CD4-positive, alpha-beta T cell (primary cell): ENCODE measurements around the gene HBG2. TPM values are rescaled to one million over a fixed set of nuclear protein-coding genes. Genes with fewer than 3 reads are reported as not detected.

ENCODE experiments used
- ATAC-seq: fragments of 200-7000 bp; cut with Tn5 transposase; one replicate; pipeline ENCODE4 v1.10.0; 2022; ENCODE audit warnings: mild to moderate bottlenecking; ENCODE audit not compliant: poor library complexity
- CTCF ChIA-PET: fragments of 350-600 bp; sonication (Branson Sonifier 250); formaldehyde crosslinking; loops from one replicate; lab custom pipeline; 2021; ENCODE audit warnings: antibody characterized with exemption, inconsistent platforms; lab: Charles Lee
- POLR2A ChIA-PET: fragments of 350-600 bp; sonication (Branson Sonifier 250); formaldehyde crosslinking; loops from one replicate; lab custom pipeline; 2021; ENCODE audit warnings: antibody characterized with exemption, inconsistent platforms; lab: Charles Lee
- DNase-seq, 14 experiments: peaks; one replicate each; pipeline ENCODE4 v3.0.0-alpha.2; 2013 to 2020; ENCODE audit warnings: mixed read lengths in 2 of 14
- H3K27ac ChIP-seq, 2 donors: one replicate each; pipeline versions ENCODE4 v1.5.1 to v1.7.0; 2013; ENCODE audit warnings: low read length in 2 of 2, low read depth in 1 of 2, mild to moderate bottlenecking in 1 of 2
- H3K27me3 ChIP-seq, 2 experiments: 1 replicate in 1 of 2; 2 replicates in 1 of 2; pipeline versions ENCODE4 v1.6.1 to v1.7.0; 2013; ENCODE audit warnings: low read length in 2 of 2, control low read depth in 1 of 2, mild to moderate bottlenecking in 1 of 2, moderate library complexity in 1 of 2; ENCODE audit not compliant: insufficient read depth in 2 of 2, control insufficient read depth in 1 of 2
- H3K36me3 ChIP-seq: one replicate; pipeline ENCODE4 v1.6.1; 2013; ENCODE audit warnings: low read length, control low read depth; ENCODE audit not compliant: insufficient read depth
- H3K4me1 ChIP-seq: one replicate; pipeline ENCODE4 v1.6.1; 2013; ENCODE audit warnings: low read length, control low read depth; ENCODE audit not compliant: insufficient read depth
- H3K4me3 ChIP-seq: one replicate; pipeline ENCODE4 v1.5.1; 2013; ENCODE audit warnings: mild to moderate bottlenecking, low read length, moderate library complexity
- H3K9me3 ChIP-seq, 2 experiments: 1 replicate in 1 of 2; 2 replicates in 1 of 2; pipeline versions ENCODE4 v1.6.1 to v1.7.0; 2013; ENCODE audit warnings: low read length in 2 of 2, mild to moderate bottlenecking in 2 of 2, control low read depth in 1 of 2, moderate library complexity in 1 of 2; ENCODE audit not compliant: control insufficient read depth in 1 of 2, insufficient read depth in 1 of 2
- H3K27ac Mint-ChIP-seq: one replicate; pipeline ENCODE4 v1.8.0; 2020; ENCODE audit warnings: mixed read lengths
- H3K27me3 Mint-ChIP-seq: one replicate; pipeline ENCODE4 v1.8.0; 2021; ENCODE audit warnings: mixed read lengths
- H3K36me3 Mint-ChIP-seq: one replicate; pipeline ENCODE4 v1.8.0; 2021; ENCODE audit warnings: low read depth, mixed read lengths
- H3K4me1 Mint-ChIP-seq: one replicate; pipeline ENCODE4 v1.8.0; 2021; ENCODE audit warnings: low read depth, mixed read lengths
- H3K4me3 Mint-ChIP-seq: one replicate; pipeline ENCODE4 v1.8.0; 2020; ENCODE audit warnings: mild to moderate bottlenecking, mixed read lengths
- H3K9me3 Mint-ChIP-seq: one replicate; pipeline ENCODE4 v1.8.0; 2020; ENCODE audit warnings: mixed read lengths
- intact Hi-C, 2 experiments: fragments of 100-400 bp; cut with DNase I in 1 of 2; cut with micrococcal nuclease in 1 of 2; formaldehyde crosslinking; loops; one replicate each; pipeline versions ENCODE4 v1.15.1 to v1.9.0; 2023 to 2025; cut with DNase I, micrococcal nuclease
- total RNA-seq, 174 experiments: library from RNA in 2 of 174; stranded (reverse) in 2 of 174; gene quantifications; one replicate each; pipeline ENCODE4 v1.2.3 and lab custom pipeline; 2021 to 2026
- TF ChIP-seq, protein P1 (sequence below): fragments of 200-600 bp; IDR thresholded peaks from one replicate; pipeline ENCODE4 v1.8.0; 2022; ENCODE audit warnings: antibody characterized with exemption, mild to moderate bottlenecking

The HBG2 gene
- total RNA-seq, 2 experiments from 2014 or later = not detected

DNA sequence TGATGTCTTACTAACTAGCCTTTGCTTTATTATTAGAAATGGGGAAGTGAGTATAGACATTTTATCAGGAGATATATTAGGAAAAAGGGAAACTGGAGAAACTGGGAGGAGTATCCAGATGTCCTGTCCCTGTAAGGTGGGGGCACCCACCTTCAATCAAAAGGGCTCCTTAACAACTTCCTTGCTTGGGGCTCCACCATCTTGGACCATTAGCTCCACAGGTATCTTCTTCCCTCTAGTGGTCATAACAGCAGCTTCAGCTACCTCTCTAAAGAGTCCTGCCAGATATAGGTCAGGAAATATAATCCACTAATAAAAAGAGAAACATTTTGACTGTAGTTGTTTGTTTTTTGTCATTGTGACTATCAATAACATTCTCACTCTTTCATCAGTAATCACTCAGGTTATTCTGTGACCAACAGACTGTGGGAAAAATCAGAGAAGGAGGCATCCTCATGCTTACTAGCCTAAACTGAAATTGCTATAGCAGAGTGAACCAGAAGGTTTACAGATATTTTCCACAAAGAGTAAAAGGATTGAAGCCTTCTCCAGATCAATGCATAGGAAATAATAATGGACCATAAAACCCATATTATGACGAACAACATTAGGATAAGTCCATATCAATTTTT is 36.7 kb upstream of the HBG2 start:
- intact Hi-C loops = no loop called here
- Mint-ChIP-seq H3K36me3 (no peaks in the 10 kb centered on the region), H3K4me1 (no peaks in the 10 kb centered on the region), H3K4me3 (no peak overlapping the region), H3K27me3 (no peaks in the 10 kb centered on the region), H3K9me3 (no peaks in the 10 kb centered on the region), H3K27ac (no peak overlapping the region)
- Histone ChIP-seq H3K27ac (no peak overlapping the region), H3K36me3 (no peaks in the 10 kb centered on the region), H3K9me3 (peaks cover 0 to 7% of the 10 kb centered on the region in 2 experiments), H3K4me3 (no peak overlapping the region), H3K4me1 (no peaks in the 10 kb centered on the region), H3K27me3 (no peaks in the 10 kb centered on the region)
- TF ChIP-seq, protein P1, sequence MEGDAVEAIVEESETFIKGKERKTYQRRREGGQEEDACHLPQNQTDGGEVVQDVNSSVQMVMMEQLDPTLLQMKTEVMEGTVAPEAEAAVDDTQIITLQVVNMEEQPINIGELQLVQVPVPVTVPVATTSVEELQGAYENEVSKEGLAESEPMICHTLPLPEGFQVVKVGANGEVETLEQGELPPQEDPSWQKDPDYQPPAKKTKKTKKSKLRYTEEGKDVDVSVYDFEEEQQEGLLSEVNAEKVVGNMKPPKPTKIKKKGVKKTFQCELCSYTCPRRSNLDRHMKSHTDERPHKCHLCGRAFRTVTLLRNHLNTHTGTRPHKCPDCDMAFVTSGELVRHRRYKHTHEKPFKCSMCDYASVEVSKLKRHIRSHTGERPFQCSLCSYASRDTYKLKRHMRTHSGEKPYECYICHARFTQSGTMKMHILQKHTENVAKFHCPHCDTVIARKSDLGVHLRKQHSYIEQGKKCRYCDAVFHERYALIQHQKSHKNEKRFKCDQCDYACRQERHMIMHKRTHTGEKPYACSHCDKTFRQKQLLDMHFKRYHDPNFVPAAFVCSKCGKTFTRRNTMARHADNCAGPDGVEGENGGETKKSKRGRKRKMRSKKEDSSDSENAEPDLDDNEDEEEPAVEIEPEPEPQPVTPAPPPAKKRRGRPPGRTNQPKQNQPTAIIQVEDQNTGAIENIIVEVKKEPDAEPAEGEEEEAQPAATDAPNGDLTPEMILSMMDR = no peak
- ATAC-seq = no peak
- ChIA-PET POLR2A (no interaction called here), CTCF (no interaction called here)
- DNase-seq = no peak

DNA sequence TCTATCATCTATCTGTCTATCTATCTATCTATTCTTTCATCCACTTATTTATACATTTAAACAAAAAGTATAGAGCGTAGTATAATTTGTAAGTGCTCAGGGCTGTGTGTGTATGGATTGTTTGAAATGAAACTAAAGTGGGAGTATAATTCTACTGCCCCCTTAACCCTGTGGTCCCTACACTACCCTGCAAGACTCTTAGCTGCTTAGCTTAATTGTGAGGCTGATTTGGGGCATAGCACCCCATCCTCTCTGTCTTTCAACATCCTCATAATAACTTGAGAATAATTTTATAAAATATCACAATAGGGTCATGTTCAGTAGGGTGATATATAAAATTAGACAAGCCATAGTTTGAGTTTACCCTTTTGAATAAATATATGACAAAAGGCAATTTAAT is 35.5 kb upstream of the HBG2 start:
- DNase-seq (no peak), ATAC-seq (no peak)
- H3K27me3 Mint-ChIP-seq = no peaks in the 10 kb centered on the region
- no peak overlapping the region for H3K4me3 Mint-ChIP-seq
- POLR2A ChIA-PET = no interaction called here
- no peak overlapping the region for H3K27ac ChIP-seq
- no peaks in the 10 kb centered on the region for H3K9me3 Mint-ChIP-seq
- H3K36me3 Mint-ChIP-seq = no peaks in the 10 kb centered on the region
- no peak overlapping the region for H3K4me3 ChIP-seq
- no peaks in the 10 kb centered on the region for H3K4me1 Mint-ChIP-seq
- H3K27ac Mint-ChIP-seq = no peak overlapping the region
- intact Hi-C loops = no loop called here
- peaks cover 0 to 7% of the 10 kb centered on the region in 2 experiments for H3K9me3 ChIP-seq
- TF ChIP-seq, protein P1 = no peak
- H3K27me3 ChIP-seq = no peaks in the 10 kb centered on the region
- CTCF ChIA-PET = no interaction called here
- H3K4me1 ChIP-seq = no peaks in the 10 kb centered on the region
- no peaks in the 10 kb centered on the region for H3K36me3 ChIP-seq

DNA sequence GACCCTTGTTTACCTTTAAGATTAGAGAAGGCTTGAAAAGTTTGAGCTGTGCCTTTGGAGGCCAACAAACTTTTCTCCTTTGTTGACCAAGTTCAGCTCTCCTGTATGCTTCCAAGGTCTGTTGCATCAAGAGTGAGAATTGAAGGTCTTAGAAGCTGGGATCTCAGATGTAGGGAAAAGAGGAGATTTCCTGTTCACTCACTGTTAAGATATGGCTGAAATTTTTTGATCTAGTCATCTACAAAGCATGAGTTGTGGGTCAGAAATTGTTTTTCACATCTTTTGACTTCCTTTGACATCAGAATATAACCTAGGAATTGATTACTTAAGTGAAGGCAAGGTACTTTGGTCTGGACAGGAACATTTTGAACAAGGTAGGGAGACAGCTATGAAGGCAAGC is 35.1 kb upstream of the HBG2 start:
- ChIA-PET POLR2A (no interaction called here), CTCF (no interaction called here)
- TF ChIP-seq, protein P1 = no peak
- Histone ChIP-seq H3K9me3 (peaks cover 0 to 6% of the 10 kb centered on the region in 2 experiments), H3K27me3 (no peaks in the 10 kb centered on the region), H3K4me3 (no peak overlapping the region), H3K36me3 (no peaks in the 10 kb centered on the region), H3K4me1 (no peaks in the 10 kb centered on the region), H3K27ac (no peak overlapping the region)
- Mint-ChIP-seq H3K4me1 (no peaks in the 10 kb centered on the region), H3K4me3 (no peak overlapping the region), H3K9me3 (no peaks in the 10 kb centered on the region), H3K36me3 (no peaks in the 10 kb centered on the region), H3K27ac (no peak overlapping the region), H3K27me3 (no peaks in the 10 kb centered on the region)
- intact Hi-C loops = no loop called here
- ATAC-seq (no peak), DNase-seq (no peak)
